Loucy (cell line): ENCODE results near the gene SORD.
"Not testable (repeated sequence)": the region's sequence is repeated elsewhere in the genome, so short reads cannot be mapped to it uniquely, and the experiment has no call there.

Source experiments
- H2AFZ ChIP-seq: fragments of 200-600 bp; sonication (generic); 2 replicates; pipeline ENCODE4 v1.6.0; 2016; ENCODE audit warnings: antibody characterized with exemption, mild to moderate bottlenecking, low read length, moderate library complexity
- H3F3A ChIP-seq: fragments of 200-600 bp; 2 replicates; pipeline ENCODE4 v1.6.0; 2016; ENCODE audit warnings: antibody characterized with exemption, low read depth, mild to moderate bottlenecking
- H3K27me3 ChIP-seq: fragments of 200-600 bp; sonication (generic); 2 replicates; pipeline ENCODE4 v1.6.1; 2014; ENCODE audit warnings: low read length, mild to moderate bottlenecking; ENCODE audit not compliant: insufficient read depth, poor library complexity, severe bottlenecking
- H3K36me3 ChIP-seq: fragments of 200-600 bp; sonication (generic); 2 replicates; pipeline ENCODE4 v1.6.1; 2016; ENCODE audit warnings: low read length; ENCODE audit not compliant: insufficient read depth
- H3K4me1 ChIP-seq: fragments of 200-600 bp; sonication (generic); 2 replicates; pipeline ENCODE4 v1.5.1; 2014; ENCODE audit warnings: low read length, mild to moderate bottlenecking; ENCODE audit not compliant: insufficient read depth, poor library complexity, severe bottlenecking
- H3K4me2 ChIP-seq: fragments of 200-600 bp; sonication (generic); 2 replicates; pipeline ENCODE4 v1.6.0; 2014; ENCODE audit warnings: antibody characterized with exemption, low read length, low read depth, mild to moderate bottlenecking; ENCODE audit not compliant: poor library complexity, severe bottlenecking
- H3K4me3 ChIP-seq: fragments of 200-600 bp; sonication (generic); 2 replicates; pipeline ENCODE4 v1.5.1; 2014; ENCODE audit warnings: low read length, mild to moderate bottlenecking, mixed read lengths; ENCODE audit not compliant: poor library complexity, severe bottlenecking
- H3K79me2 ChIP-seq: fragments of 200-600 bp; sonication (generic); 2 replicates; pipeline ENCODE4 v1.6.1; 2014; ENCODE audit warnings: low read length; ENCODE audit not compliant: insufficient read depth
- H3K9ac ChIP-seq: fragments of 200-600 bp; sonication (generic); 2 replicates; pipeline ENCODE4 v1.6.0; 2014; ENCODE audit warnings: mild to moderate bottlenecking, low read depth, low read length, moderate library complexity; ENCODE audit not compliant: poor library complexity, severe bottlenecking
- H3K9me2 ChIP-seq: fragments of 200-600 bp; sonication (generic); replicated peaks from 2 replicates; pipeline ENCODE4 v1.6.1; 2016; ENCODE audit warnings: low read depth, low read length, mixed read lengths
- H3K9me3 ChIP-seq: fragments of 200-600 bp; sonication (generic); 2 replicates; pipeline ENCODE4 v1.6.1; 2014; ENCODE audit warnings: mild to moderate bottlenecking, antibody characterized with exemption, low read length, low read depth; ENCODE audit not compliant: insufficient read depth
- H4K20me1 ChIP-seq: fragments of 200-600 bp; sonication (generic); 2 replicates; pipeline ENCODE4 v1.6.0; 2014; ENCODE audit warnings: antibody characterized with exemption, low read length, mild to moderate bottlenecking; ENCODE audit not compliant: insufficient read depth, poor library complexity, severe bottlenecking
- CTCF ChIP-seq: fragments of 200-600 bp; sonication (generic); conservative IDR thresholded peaks from 2 replicates; pipeline ENCODE4 v1.5.1; 2014; ENCODE audit warnings: mild to moderate bottlenecking, antibody characterized with exemption, low read length
- EZH2phosphoT487 ChIP-seq: fragments of 200-600 bp; IDR thresholded peaks from 2 replicates; pipeline ENCODE4 v1.6.1; 2018; ENCODE audit warnings: antibody characterized with exemption, mild to moderate bottlenecking, moderate library complexity, borderline replicate concordance

Gene SORD

GRCh38 chr15:45050587-45050986, 27.6 kb downstream of the SORD start:
- TF ChIP-seq EZH2phosphoT487 = no peak
- no peak for TF ChIP-seq CTCF

GRCh38 chr15:45052676-45053075, 29.7 kb downstream of the SORD start:
- not testable (repeated sequence) for H2AFZ ChIP-seq, H3K4me1 ChIP-seq, H3K9ac ChIP-seq, H3K4me3 ChIP-seq, H3K4me2 ChIP-seq, H4K20me1 ChIP-seq, H3K9me2 ChIP-seq, H3F3A ChIP-seq, H3K27me3 ChIP-seq, H3K79me2 ChIP-seq
- Histone ChIP-seq H3K36me3 (peaks cover 53% of the 10 kb centered on the region), H3K9me3 (peaks cover 17% of the 10 kb centered on the region; the same call in 1 of the 2 replicates)

More at GRCh38 chr15:45050587-45050986, 27.6 kb downstream of the SORD start:
- Histone ChIP-seq H3K9me3 (peaks cover 17% of the 10 kb centered on the region; the same call in 1 of the 2 replicates), H3K9ac (no peak overlapping the region), H3K79me2 (no peaks in the 10 kb centered on the region), H4K20me1 (no peaks in the 10 kb centered on the region), H3K4me3 (no peak overlapping the region), H3K9me2 (no peaks in the 10 kb centered on the region), H3K27me3 (no peaks in the 10 kb centered on the region), H3K4me1 (no peaks in the 10 kb centered on the region), H3K36me3 (peaks cover 64% of the 10 kb centered on the region), H3F3A (no peaks in the 10 kb centered on the region), H3K4me2 (no peak overlapping the region), H2AFZ (no peak overlapping the region)

- peaks cover 20% of the 10 kb centered on the region; the same call in 1 of the 2 replicates for H3K36me3 ChIP-seq
Measured at GRCh38 chr15:45058690-45059675, 36.0 kb downstream of the SORD start.

GRCh38 chr15:45062301-45062700, 39.3 kb downstream of the SORD start:
- H2AFZ ChIP-seq, H3K9me3 ChIP-seq, H3K9ac ChIP-seq, H3K27me3 ChIP-seq, H3F3A ChIP-seq, H3K4me3 ChIP-seq, H3K79me2 ChIP-seq, H4K20me1 ChIP-seq, H3K9me2 ChIP-seq, H3K4me2 ChIP-seq, H3K4me1 ChIP-seq: not testable (repeated sequence)
- H3K36me3 ChIP-seq = peaks cover 22% of the 10 kb centered on the region; the same call in 1 of the 2 replicates

More at GRCh38 chr15:45058690-45059675, 36.0 kb downstream of the SORD start:
- not testable (repeated sequence) for H3K27me3 ChIP-seq, H3K4me1 ChIP-seq, H2AFZ ChIP-seq, H3K79me2 ChIP-seq, H4K20me1 ChIP-seq, H3K9ac ChIP-seq, H3K9me2 ChIP-seq, H3K9me3 ChIP-seq, H3K4me3 ChIP-seq, H3K4me2 ChIP-seq, H3F3A ChIP-seq
